NCI-H748 treated with DMSO at 0.1 percent for 48 hours (cell line): ENCODE measurements around the gene TSPAN9.
A peak's percentile ranks its signal among the peaks of the same experiment; 100 is the strongest.
"Not testable (repeated sequence)": the region's sequence is repeated elsewhere in the genome, so short reads cannot be mapped to it uniquely, and the experiment has no call there.

Experiments used
- DNase-seq: peaks from one replicate; lab custom pipeline; 2025; lab: John Stamatoyannopoulos, UW

Gene TSPAN9

DNA sequence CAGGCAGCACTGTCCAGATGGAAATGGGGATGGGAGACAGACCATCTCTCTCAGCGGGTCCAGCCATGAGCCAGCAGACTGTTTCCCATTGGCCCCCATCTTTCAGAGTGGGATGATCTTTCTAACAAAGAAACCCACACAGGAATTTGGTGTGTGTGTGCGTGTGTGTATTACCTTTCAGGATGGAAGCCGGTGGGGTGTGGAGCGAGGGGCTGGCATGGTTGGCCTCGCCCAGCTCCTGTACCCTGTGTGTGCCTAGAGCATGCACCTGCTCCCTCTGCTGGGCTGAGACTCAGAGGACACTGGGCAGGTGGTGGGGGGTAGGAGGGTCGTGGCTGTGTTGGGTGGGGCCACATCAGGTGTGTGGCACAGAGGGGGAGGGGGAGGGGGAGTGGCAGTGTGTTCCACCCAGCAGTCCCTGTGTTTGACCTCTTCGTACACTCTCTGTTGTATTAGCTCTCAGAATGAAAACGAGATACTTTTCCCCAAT, 33.0 kb upstream of the TSPAN9 start:
- DNase-seq, result no peak

DNA sequence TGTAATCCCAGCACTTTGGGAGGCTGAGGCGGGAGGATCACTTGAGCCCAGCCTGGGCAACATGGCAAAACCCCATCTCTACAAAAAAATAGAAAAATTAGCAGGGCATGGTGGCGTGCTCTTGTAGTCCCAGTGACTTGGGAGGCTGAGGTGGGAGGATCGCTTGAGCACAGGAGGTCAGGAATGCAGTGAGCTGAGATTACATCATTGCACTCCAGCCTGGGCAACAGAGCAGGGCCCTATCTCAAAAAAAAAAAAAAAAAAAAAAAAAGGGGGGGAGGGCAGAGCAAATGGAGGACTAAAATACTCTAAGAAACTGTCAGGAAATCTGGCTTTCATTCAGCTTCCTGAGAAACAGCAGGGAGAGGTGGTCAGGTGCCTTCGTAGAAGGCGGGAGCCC, 31.7 kb upstream of the TSPAN9 start:
- DNase-seq, result no peak

DNA sequence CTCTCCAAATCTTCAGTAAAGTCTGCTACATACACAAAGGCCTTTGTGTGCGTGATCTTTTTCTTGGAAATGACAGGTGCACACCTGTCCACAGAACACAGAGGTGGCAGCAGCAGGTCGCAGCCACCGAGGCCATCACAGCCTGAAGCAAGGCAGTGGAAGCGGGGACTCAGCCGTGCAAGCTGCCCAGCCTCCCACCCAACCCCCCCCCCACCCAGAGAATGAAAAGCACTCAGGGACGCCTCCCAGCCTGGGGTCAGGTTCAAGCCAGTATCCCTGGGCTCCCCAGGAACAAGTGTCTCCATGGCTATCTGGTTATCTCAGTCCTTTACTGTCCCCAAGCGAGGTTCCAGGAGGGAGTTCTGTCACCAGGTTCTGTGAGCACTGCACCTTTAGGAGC, 31.2 kb upstream of the TSPAN9 start:
- no peak for DNase-seq

DNA sequence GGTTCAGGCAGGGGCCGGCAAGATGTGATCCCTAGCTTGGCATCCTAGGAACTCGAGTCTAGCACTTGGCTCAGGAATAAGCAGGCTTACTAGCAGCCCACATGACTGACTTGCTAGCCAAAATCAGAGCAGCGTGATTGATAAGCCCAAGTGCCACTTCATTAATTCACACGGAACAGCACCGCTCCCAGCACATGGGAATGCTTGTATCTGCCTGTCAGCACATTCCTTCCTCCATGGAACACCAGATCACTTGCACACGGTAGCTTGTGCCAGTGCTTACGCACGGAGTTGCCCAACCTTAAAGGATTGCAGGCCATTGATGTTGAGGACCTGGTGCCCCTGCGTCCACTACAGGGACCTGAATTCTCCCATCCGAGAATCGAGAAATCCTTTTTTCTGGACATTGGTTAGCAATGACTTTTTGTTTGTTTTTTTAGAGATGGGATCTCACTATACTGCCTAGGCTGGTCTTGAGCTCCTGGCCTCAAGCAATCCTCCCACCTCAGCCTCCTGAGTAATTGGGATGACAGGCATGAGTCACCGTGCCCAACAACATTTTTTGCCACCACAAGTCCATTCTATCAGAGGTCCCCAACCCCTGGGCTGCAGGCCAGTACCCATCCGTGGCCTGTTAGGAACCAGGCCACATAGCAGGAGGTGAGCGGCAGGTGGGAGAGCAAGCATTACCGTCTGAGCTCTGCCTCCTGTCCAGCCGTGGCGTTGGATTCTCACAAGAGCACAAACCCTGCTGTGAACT, 30.6 kb upstream of the TSPAN9 start:
- no peak for DNase-seq

DNA sequence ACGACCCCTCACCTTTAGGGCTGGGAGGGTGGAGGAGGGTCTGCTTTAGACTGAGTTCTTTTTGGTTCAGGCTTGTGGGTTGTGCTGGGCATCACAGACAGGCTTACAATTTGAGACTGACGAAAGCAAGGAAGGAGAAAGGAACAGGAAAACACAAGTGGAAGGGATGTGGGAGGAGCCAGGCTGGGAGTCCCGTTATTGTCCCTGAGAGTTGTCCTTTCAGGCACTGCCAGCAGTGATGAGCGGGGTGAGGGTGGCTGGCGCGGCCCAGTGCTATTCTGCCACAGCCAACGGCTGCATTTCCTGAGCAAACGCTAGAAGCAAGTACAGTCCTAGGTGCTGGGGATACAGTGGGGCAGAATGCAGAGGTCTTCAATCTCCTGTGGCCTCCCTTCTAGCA, 29.2 kb upstream of the TSPAN9 start:
- DNase-seq, result no peak

DNA sequence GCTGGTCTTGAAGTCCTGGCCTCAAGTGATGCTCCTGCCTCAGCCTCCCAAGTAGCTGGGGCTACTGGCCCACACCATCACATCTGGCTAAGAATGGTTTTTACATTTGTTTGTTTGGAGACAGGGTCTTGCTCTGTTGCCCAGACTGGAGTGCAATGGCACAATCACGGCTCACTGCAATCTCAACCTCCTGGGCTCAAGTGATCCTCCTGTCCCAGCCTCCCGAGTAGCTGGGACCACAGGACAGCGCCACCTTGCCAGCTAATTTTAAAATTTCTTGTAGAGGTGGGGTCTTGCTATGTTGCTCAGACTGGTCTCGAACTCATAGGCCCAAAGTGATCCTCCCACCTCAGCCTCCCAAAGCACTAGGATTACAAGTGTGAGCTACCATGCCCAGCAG, 28.6 kb upstream of the TSPAN9 start:
- DNase-seq, result no peak

DNA sequence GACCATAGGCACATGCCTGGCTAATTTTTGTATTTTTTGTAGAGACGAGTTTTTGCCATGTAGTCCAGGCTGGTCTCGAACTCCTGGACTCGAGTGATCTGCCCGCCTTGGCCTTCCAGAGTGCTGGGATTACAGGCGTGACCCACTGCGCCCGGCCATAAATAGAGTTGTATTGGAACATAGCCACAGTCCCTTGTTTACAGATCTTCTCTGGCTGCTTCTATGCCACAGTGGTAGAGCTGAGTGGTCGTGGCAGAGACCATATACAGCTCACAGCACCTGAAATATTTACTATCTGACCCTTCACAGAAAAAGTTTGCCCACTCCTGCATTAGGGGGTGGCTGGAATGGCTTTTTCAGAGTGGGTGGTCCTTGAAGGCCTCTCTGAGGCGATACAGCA, 28.0 kb upstream of the TSPAN9 start:
- no peak for DNase-seq

DNA sequence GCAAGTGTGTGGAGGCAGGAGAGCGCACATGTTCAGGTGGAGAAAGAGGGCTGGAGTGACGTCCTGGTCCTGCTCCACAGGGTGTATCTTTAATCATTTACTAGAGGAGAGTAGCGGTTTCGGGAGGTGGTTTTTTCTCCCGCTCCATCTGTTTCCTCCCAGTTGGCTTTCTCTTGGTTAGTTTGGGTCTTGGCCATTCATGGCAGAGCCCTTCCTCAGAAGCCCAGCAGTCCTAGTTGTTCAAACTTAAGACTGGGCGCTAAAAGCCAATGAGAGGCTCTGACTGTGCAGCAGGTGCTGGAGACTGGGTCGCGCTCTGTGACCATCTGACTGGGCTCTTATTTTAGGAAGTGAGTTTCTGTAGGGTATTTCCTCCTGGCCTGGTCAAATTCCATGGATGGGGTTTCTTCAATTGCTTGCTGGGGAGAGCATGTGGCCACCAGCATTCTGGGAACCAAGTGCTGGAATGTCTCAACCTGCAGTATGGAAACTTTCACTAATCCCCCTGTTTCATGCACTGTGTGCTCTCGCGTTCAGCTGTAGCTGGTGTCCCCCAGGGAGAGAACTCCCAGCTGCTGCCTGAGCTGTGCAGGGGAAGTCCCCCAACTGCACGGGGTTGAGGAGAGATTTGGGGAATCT, 27.4 kb upstream of the TSPAN9 start:
- no peak for DNase-seq

DNA sequence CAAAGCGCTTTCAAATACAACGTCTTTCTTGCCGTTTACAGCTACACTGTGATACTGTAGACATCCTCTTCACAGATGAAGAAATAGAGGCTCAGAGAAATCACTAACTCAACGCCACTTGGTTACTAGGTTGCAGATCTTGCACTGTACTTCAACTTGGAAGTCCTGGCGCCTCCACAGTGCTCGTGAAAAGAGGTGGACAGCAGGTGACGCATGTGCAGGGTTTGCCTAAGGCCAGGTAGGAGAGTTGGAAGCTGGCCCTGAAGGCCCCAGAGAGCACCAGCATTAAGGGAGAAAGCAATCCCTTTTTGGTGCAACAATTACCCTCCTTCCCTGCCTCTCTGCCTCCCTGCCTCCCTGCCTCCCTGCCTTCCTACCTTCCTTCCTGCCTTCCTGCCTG, 22.8 kb upstream of the TSPAN9 start:
- DNase-seq, result no peak

DNA sequence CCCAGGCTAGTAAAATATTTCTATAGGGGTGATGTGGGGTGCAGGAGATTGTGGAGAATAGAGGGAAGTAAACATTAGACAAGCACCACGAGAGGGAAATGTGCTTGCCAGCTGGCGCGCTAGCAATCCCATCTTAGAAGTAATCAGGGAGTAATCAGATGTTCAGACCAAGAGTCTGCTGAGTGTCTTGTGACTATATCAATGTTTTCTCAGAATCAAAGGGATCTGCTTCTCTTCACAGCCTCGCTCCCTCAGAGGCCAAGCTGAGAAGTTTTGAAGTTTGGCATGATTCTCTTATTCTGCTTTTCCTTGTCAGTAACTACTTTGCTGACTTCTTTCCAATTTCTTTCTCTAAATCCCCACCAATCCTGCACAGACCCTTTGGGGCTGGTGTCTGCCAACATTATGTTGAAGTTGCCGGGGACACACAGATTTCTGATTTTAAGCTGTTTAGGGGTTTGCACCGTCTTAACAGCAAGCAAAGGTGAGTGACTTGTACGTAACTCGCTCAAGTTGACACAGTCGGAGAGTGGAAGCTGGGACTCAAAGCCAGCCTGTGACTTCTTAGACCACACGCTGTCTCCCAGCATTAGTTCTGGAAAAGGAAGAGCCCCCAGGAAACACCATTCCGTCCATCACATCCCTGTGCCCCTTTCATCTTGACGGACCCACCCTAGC, 22.0 kb upstream of the TSPAN9 start:
- DNase-seq, result no peak

DNA sequence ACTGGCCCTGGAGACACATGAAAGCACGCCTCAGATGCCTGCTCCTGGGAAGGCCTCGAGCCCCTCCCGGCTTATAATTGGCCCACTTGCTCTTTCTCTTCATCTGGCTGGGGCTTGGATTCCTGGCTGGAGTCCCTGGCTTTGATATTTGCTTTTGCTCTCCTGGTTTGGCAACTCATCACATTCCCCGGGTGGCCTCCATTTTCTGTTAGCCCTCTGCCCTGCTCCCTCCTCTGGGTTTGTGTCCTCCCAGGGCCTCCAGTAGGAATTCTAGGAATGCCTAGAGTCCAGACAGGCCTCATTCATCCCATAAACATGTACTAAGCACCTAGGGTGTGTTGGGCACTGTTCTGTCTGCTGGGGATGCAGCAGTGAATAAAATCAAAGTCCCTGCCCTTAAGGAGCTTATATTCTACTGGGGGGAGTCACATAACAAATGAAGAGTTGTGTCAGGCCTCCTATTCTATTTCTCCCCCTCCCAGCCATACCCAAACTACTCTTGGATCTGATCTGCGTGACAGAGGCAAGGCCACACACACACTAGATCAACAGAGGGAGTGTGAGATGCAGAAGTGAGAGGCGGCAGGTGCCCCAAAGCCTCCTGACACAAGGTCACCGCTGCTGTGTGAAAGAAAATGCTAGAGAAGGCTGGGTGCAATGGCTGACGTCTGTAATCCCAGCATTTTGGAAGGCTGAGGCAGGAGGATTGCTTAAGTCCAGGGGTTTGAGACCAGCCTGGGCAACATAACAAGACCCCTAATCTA, 21.3 kb upstream of the TSPAN9 start:
- DNase-seq, result no peak

DNA sequence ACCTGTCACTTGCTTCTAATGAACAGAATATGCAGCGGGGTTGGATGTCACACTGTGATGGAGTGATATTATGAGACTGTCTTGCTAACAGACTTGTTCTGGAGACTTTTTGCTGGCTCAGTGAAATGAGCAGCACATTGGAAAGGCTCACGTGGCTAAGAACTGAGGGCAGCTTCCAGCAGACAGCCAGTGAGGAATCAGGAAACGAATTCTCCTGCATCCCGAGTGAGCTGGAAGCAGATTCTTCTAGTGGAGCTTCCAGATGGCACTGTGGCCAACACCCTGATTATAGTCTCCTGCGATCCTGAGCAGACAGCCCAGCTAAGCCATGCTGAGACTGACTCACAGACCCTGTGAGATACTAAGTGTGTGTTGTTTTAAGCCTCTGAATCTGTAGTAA, 16.1 kb upstream of the TSPAN9 start:
- no peak for DNase-seq

DNA sequence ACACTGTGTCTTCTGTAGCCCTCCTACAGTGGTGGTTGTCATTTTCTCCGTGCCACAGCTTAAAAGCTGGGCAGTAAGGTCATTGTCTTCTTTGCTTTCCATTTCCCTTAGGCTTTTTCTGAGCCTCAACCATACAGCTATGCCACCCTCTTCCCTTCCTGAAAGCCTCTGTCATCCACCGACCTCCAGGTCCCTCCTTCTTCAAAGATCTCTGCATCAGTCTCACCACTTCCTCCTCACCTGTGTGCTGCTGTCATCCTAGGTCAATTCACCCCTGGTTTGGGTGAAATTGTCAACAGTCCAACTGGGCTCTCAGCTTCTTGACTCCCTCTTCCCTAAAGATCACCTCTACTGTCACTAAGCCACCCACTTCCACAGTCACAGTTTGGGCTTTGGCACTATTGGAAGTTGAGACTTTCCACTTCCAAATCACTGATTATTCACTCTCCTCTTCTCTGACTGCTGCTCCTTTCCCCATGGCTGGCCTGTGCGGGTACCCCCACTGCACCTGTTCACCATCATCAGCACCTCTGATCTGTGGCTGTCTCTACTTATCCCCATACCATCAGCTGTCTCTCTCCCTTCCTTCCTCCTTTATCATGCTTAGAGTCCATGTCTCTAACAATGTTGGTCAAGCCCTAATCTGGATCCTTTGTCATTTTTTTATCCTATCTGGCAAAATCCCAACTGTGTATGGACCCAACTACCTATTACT, 15.5 kb upstream of the TSPAN9 start:
- no peak for DNase-seq

DNA sequence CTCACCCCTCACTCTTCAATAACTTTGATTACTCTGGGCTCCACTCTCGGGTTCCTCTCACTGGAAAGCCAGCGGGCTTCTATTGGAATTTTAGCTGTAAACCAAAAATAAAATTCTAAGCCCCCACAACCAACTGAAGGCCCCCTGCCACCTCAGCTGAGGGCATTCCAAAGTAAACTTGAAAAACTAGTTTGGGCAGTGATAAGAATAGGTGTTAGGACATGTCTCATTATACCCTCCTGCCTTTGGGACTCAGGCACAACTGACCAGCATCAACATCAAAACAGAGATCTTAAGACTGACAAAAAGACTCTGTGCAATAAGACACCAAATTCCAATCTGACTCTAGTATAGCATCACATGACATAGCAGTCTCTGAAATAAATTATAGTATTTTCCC, 11.9 kb upstream of the TSPAN9 start:
- DNase-seq, result no peak

DNA sequence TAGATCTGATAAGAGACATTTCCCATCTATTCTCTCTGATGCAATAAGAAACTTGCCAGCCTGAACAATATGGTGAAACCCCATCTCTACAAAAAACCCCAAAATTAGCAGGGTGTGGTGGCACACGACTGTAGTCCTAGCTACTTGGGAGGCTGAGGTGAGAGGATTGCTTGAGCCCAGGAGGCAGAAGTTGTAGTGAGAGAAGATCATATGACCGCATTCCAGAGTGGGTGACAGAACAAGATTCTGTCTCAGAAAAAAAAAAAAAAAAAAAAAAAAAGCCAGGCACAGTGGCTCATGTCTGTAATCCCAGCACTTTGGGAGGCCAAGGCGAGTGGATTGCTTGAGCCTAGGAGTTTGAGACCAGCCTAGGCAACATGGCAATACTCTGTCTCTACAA, 11.3 kb upstream of the TSPAN9 start:
- not testable (repeated sequence) for DNase-seq

DNA sequence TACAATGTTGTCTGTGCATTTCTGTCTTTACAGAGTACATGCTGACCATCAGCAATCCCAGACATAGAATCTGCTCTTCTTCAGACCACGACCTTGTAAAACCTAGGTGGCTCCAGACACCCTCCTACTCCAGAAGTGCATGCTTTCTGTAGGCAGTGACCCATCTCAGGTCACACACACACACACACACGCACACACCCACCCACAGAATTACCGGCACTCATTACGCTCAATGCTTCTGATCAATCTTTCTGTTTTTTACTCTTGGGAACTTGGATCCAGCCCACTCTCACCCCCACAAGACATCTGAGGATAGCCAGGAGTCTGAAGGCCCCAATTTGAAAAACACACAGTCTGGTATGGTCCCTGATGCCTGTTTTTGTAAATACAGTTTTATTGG, 7.5 kb upstream of the TSPAN9 start:
- no peak for DNase-seq

DNA sequence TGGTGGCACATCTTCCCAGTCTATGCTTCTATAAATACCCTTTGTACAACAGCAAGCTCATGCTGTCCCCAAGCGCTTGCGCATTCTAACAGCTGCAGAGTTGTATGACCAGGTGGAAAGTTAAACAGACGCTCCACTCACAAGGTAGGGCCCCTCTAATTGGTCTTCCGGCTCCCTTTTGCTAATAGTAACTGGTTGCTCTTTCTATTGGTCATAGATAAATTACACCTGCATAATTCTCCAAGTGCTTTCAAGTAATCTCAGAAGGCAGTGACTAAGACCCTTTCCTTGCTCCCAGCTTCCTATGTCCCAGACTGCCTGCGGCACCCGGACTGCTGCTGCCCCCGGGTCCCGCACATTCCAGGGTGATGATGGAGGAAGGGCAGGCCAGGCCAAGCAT, 6.1 kb upstream of the TSPAN9 start:
- no peak for DNase-seq

DNA sequence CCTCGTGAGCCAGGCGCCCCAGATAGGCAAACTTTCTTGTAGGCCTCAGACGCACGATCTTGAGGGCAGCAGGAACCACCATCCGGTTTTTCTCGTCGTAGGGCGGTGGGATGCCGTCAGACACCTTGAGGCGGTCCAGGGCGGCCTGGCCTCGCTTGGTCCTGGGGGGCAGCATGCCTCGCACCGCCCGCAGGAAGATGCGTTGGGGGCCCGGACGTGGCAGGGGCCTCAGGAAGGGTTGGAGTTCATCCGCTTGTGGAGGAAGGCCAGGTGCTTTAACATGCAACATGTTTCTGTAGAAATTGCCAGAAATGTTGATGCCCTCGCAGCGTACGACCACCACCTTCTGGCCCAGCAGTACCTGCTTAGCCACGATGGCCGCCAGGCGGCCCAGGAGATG, 5.5 kb upstream of the TSPAN9 start:
- no peak for DNase-seq

DNA sequence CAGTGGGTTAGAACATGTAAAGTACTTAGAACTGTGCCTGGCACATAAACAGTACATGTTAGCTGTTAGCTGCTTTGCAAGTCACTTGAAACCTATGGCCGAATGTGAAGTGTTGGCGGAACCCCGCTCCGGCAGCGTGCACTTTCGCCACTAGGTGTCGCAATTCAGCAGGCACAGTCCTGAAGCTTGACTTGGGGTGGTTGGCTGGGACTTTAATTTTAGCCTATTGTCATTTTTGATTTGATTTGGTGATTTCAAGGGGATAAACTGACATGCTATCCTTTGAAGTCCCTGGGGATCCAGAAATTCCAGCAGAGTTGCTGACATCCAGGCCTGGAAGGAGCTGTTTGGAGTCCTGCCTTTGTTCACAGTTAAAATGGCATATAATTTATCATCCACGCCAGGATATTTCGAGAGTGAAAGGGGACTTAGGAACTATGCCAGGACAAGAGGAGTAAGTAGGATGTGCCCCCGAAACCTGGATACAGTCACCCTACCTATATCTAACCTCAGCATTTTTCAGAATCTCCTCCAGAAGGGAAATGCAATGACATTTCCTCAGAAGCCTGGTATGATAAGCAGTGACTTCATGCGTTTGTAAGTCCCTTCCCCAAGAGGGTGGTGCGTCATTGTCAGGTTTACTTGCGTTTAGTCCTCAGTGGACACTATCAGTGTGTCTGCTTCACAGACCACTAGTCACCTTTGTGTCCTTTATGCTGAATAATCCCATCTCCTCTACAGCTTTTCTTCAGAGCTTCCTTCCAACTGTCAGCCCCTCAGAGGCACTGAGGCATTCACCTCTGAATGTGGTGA, 3.5 kb upstream of the TSPAN9 start:
- DNase-seq, result peak; percentile 48

DNA sequence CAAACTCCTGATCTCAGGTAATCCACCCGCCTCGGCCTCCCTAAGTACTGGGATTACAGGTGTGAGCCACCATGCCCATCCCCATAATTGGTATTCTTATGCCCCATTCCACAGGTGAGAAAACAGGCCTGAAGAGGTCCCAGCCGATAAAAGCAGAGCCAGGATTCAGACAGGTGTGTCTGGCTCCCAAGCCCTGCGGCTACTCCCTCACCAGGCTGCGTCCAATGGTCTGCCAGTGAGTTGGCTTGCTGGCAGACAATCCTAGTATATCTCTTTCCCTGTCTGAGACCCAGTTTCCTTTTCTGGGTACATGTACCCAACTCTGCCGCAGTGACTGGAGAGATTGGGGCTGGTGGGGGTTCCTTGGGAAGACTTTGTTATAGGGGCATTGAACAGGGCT, 1.9 kb upstream of the TSPAN9 start:
- no peak for DNase-seq

DNA sequence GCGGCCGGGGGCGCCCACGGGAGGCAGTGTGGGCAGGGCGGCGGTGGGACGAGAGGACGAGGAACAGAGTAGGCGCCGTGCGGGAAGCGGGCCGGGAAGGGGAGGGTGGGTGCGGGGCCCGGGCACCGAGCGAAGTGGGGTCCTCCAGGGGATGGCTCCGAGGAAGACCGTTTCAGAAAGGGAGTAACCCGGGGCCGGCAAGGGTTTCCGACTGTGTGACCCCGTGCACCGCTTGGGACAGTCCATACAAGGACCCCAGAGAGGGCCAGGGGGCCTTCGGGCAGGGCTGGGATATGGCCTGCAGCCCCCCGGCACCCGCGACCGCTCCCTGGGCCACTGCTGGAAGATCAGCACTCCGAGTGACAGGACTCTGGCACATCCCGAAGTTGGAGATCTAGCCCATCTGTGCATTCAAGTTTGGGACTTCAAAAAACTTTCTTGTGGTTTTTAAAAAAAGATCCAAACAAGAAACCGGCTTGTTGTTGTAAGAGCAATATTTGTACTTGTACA, 448 bp downstream of the TSPAN9 start:
- DNase-seq, result no peak
